Cardiac muscle cell (in vitro differentiated cells and primary cell): ENCODE data around the gene COPE. TPM values are rescaled to one million over a fixed set of nuclear protein-coding genes. Genes with fewer than 3 reads are reported as not detected.

ENCODE experiments used
- DNase-seq, 2 donors: peaks; one replicate each; pipeline versions ENCODE4 v3.0.0 to v3.0.0-alpha.2; 2010 to 2017; ENCODE audit warnings: low read depth in 1 of 2, low spot score in 1 of 2
- H3K27ac ChIP-seq: fragments of 200-600 bp; sonication (generic); 2 replicates; pipeline ENCODE4 v1.5.1; 2016
- H3K27me3 ChIP-seq: fragments of 200-600 bp; sonication (generic); 2 replicates; pipeline ENCODE4 v1.6.0; 2016; ENCODE audit warnings: control low read depth
- H3K36me3 ChIP-seq: fragments of 200-600 bp; sonication (generic); 2 replicates; pipeline ENCODE4 v1.5.1; 2016; ENCODE audit warnings: control low read depth
- H3K4me1 ChIP-seq: fragments of 200-600 bp; sonication (generic); 2 replicates; pipeline ENCODE4 v1.8.1; 2017; ENCODE audit warnings: low read depth, mild to moderate bottlenecking, mixed run types
- H3K4me3 ChIP-seq: fragments of 200-600 bp; sonication (generic); 2 replicates; pipeline ENCODE4 v1.5.1; 2016; ENCODE audit warnings: mild to moderate bottlenecking
- H3K9me3 ChIP-seq: fragments of 200-600 bp; sonication (generic); 2 replicates; pipeline ENCODE4 v1.5.1; 2017; ENCODE audit warnings: low read depth, mild to moderate bottlenecking, control low read depth
- CTCF ChIP-seq: IDR thresholded peaks from 2 replicates; pipeline ENCODE4 v1.5.1; 2012; ENCODE audit warnings: low read depth, mild to moderate bottlenecking, low read length
- polyA plus RNA-seq: library from polyadenylated mRNA; unstranded; fragments of >200 nt; fragmentation: Nextera tagmentation; extraction: Ambion mirVana; gene quantifications from 2 replicates; pipeline ENCODE4 v1.2.1, GENCODE V29; 2016
- total RNA-seq: library from RNA; depleted of rRNA; stranded (reverse); fragments of >200 nt; gene quantifications from 2 replicates; pipeline ENCODE4 v1.2.3, GENCODE V29; 2016

COPE gene
- total and polyA plus RNA-seq, 2 experiments from 2014 or later = 306 to 523 TPM

- no peak for DNase-seq
- Histone ChIP-seq H3K9me3 (no peaks in the 10 kb centered on the region), H3K27ac (no peak overlapping the region), H3K4me3 (no peak overlapping the region), H3K36me3 (peaks cover 67% of the 10 kb centered on the region), H3K27me3 (no peaks in the 10 kb centered on the region), H3K4me1 (peaks cover 2% of the 10 kb centered on the region)
- no peak for TF ChIP-seq CTCF
Observed at GRCh38 chr19:18862976-18863842, 56.0 kb downstream of the COPE start.

- no peak overlapping the region for H3K4me3 ChIP-seq
- no peaks in the 10 kb centered on the region for H3K27me3 ChIP-seq
- no peak for DNase-seq
- peaks cover 2% of the 10 kb centered on the region for H3K4me1 ChIP-seq
- H3K9me3 ChIP-seq = no peaks in the 10 kb centered on the region
- no peak overlapping the region for H3K27ac ChIP-seq
- H3K36me3 ChIP-seq = peaks cover 74% of the 10 kb centered on the region
- no peak for TF ChIP-seq CTCF
Observed at GRCh38 chr19:18861917-18862316, 57.3 kb downstream of the COPE start.

- no peak for DNase-seq
- no peaks in the 10 kb centered on the region for H3K4me1 ChIP-seq
- peaks cover 78% of the 10 kb centered on the region for H3K36me3 ChIP-seq
- H3K9me3 ChIP-seq = no peaks in the 10 kb centered on the region
- H3K27me3 ChIP-seq = no peaks in the 10 kb centered on the region
- TF ChIP-seq CTCF = no peak
- no peak overlapping the region for H3K4me3 ChIP-seq
- H3K27ac ChIP-seq = no peak overlapping the region
Observed at GRCh38 chr19:18861235-18861634, 58.0 kb downstream of the COPE start.

- no peak overlapping the region for H3K4me3 ChIP-seq
- H3K27ac ChIP-seq = no peak overlapping the region
- no peak for DNase-seq
Observed at GRCh38 chr19:18860725-18861124, 58.5 kb downstream of the COPE start.

GRCh38 chr19:18860302-18860700, 58.9 kb downstream of the COPE start:
- TF ChIP-seq CTCF = no peak
- no peaks in the 10 kb centered on the region for H3K27me3 ChIP-seq
- no peak for DNase-seq
- H3K4me3 ChIP-seq = no peak overlapping the region
- H3K27ac ChIP-seq = no peak overlapping the region
- peaks cover 74% of the 10 kb centered on the region for H3K36me3 ChIP-seq
- H3K4me1 ChIP-seq = no peaks in the 10 kb centered on the region
- no peaks in the 10 kb centered on the region for H3K9me3 ChIP-seq

More at GRCh38 chr19:18860725-18861124, 58.5 kb downstream of the COPE start:
- H3K4me1 ChIP-seq = no peaks in the 10 kb centered on the region
- TF ChIP-seq CTCF = no peak
- no peaks in the 10 kb centered on the region for H3K27me3 ChIP-seq
- no peaks in the 10 kb centered on the region for H3K9me3 ChIP-seq
- H3K36me3 ChIP-seq = peaks cover 76% of the 10 kb centered on the region
